Trophoblast cell (in vitro differentiated cells and primary cell): ENCODE measurements around the gene PRELID1.

Experiments used
- DNase-seq, 2 donors: peaks; one replicate each; pipeline ENCODE4 v3.0.0-alpha.2; 2016
- H2AFZ ChIP-seq: 2 replicates; pipeline ENCODE4 v1.6.1; 2013; ENCODE audit warnings: low read length, moderate library complexity, mild to moderate bottlenecking; ENCODE audit not compliant: insufficient read depth, poor library complexity
- H2AK5ac ChIP-seq: 2 replicates; pipeline ENCODE4 v1.6.1; 2013; ENCODE audit warnings: mild to moderate bottlenecking, low read length
- H2BK120ac ChIP-seq: 2 replicates; pipeline ENCODE4 v1.6.1; 2013; ENCODE audit warnings: low read length, mild to moderate bottlenecking, moderate library complexity; ENCODE audit not compliant: insufficient read depth, poor library complexity
- H2BK12ac ChIP-seq: 2 replicates; pipeline ENCODE4 v1.6.1; 2013; ENCODE audit warnings: mild to moderate bottlenecking, low read length, moderate library complexity
- H2BK5ac ChIP-seq: 2 replicates; pipeline ENCODE4 v1.6.1; 2013; ENCODE audit warnings: low read length, low read depth, moderate library complexity, mild to moderate bottlenecking; ENCODE audit not compliant: poor library complexity
- H3K14ac ChIP-seq: 2 replicates; pipeline ENCODE4 v1.6.1; 2013; ENCODE audit warnings: mild to moderate bottlenecking, low read length
- H3K18ac ChIP-seq: 2 replicates; pipeline ENCODE4 v1.6.1; 2013; ENCODE audit warnings: mild to moderate bottlenecking, low read length
- H3K23ac ChIP-seq: 2 replicates; pipeline ENCODE4 v1.6.1; 2013; ENCODE audit warnings: low read length
- H3K27ac ChIP-seq: 2 replicates; pipeline ENCODE4 v1.5.1; 2013; ENCODE audit warnings: low read depth, mild to moderate bottlenecking, inconsistent platforms, low read length, moderate library complexity
- H3K27me3 ChIP-seq: 2 replicates; pipeline ENCODE4 v1.6.1; 2013; ENCODE audit warnings: inconsistent platforms, mild to moderate bottlenecking, low read length, moderate library complexity; ENCODE audit not compliant: insufficient read depth
- H3K36me3 ChIP-seq, 2 experiments: 1 replicate in 1 of 2; 2 replicates in 1 of 2; pipeline ENCODE4 v1.6.1; 2013; ENCODE audit warnings: low read length in 2 of 2, mild to moderate bottlenecking in 2 of 2, moderate library complexity in 1 of 2; ENCODE audit not compliant: insufficient read depth in 2 of 2, control insufficient read depth in 1 of 2
- H3K4ac ChIP-seq: 2 replicates; pipeline ENCODE4 v1.6.1; 2013; ENCODE audit warnings: low read depth, mild to moderate bottlenecking, low read length, moderate library complexity
- H3K4me1 ChIP-seq, 2 experiments: 1 replicate in 1 of 2; 2 replicates in 1 of 2; pipeline ENCODE4 v1.6.1; 2013; ENCODE audit warnings: low read length in 2 of 2, mild to moderate bottlenecking in 2 of 2, moderate library complexity in 1 of 2; ENCODE audit not compliant: insufficient read depth in 2 of 2, control insufficient read depth in 1 of 2
- H3K4me2 ChIP-seq: 2 replicates; pipeline ENCODE4 v1.6.1; 2013; ENCODE audit warnings: inconsistent platforms, mild to moderate bottlenecking, low read length, moderate library complexity
- H3K4me3 ChIP-seq: 2 replicates; pipeline ENCODE4 v1.5.1; 2013; ENCODE audit warnings: mild to moderate bottlenecking, low read depth, low read length, inconsistent platforms
- H3K79me1 ChIP-seq: one replicate; pipeline ENCODE4 v1.6.1; 2013; ENCODE audit warnings: low read length
- H3K79me2 ChIP-seq: 2 replicates; pipeline ENCODE4 v1.6.1; 2013; ENCODE audit warnings: low read length, mild to moderate bottlenecking; ENCODE audit not compliant: control insufficient read depth, insufficient read depth, poor library complexity
- H3K9ac ChIP-seq: 2 replicates; pipeline ENCODE4 v1.6.1; 2013; ENCODE audit warnings: mild to moderate bottlenecking, low read length
- H3K9me3 ChIP-seq: 2 replicates; pipeline ENCODE4 v1.6.1; 2013; ENCODE audit warnings: low read depth, mild to moderate bottlenecking, control low read depth, inconsistent platforms, low read length; ENCODE audit not compliant: insufficient read depth
- H4K12ac ChIP-seq: 2 replicates; pipeline ENCODE4 v1.6.1; 2013; ENCODE audit warnings: low read depth, mild to moderate bottlenecking, low read length, moderate library complexity
- H4K8ac ChIP-seq: 2 replicates; pipeline ENCODE4 v1.6.1; 2013; ENCODE audit warnings: low read depth, mild to moderate bottlenecking, low read length, moderate library complexity
- H4K91ac ChIP-seq: one replicate; pipeline ENCODE4 v1.6.1; 2013; ENCODE audit warnings: low read depth, mild to moderate bottlenecking, low read length, moderate library complexity
- WGBS: extraction: QIAGEN DNeasy Blood & Tissue Kit; methylation state at CpG from one replicate; pipeline ENCODE4 v1.1.7; 2013; ENCODE audit warnings: missing lambda C conversion rate; ENCODE audit not compliant: insufficient read length, insufficient coverage; ENCODE audit errors: extremely low coverage; 5-methylcytosine and 5-hydroxymethylcytosine counted together

Gene PRELID1

GRCh38 chr5:177354711-177355110 is 51.1 kb downstream of the PRELID1 start:
- Histone ChIP-seq H4K12ac (no peak overlapping the region), H3K4me3 (no peak overlapping the region), H3K9me3 (no peaks in the 10 kb centered on the region), H2BK12ac (no peak overlapping the region), H4K8ac (no peak overlapping the region), H3K79me2 (peaks cover 11% of the 10 kb centered on the region), H3K23ac (no peak overlapping the region), H3K4me2 (no peak overlapping the region), H3K18ac (no peak overlapping the region), H3K4me1 (peaks cover 12 to 16% of the 10 kb centered on the region in 2 experiments), H3K79me1 (peaks cover 10% of the 10 kb centered on the region), H2AFZ (no peak overlapping the region), H3K27me3 (no peaks in the 10 kb centered on the region), H2BK120ac (no peak overlapping the region), H3K9ac (no peak overlapping the region), H3K36me3 (no peaks in the 10 kb centered on the region), H4K91ac (no peak overlapping the region), H2AK5ac (no peak overlapping the region), H3K14ac (no peak overlapping the region), H3K4ac (no peak overlapping the region), H3K27ac (no peak overlapping the region), H2BK5ac (no peak overlapping the region)
- no peak for DNase-seq
- WGBS, result no CpG with 5 or more reads among the region's 3 CpGs

GRCh38 chr5:177355162-177355867 is 51.7 kb downstream of the PRELID1 start:
- Histone ChIP-seq H3K79me2 (peaks cover 11% of the 10 kb centered on the region), H4K12ac (no peak overlapping the region), H2AFZ (no peak overlapping the region), H3K14ac (no peak overlapping the region), H3K4me1 (peaks cover 8 to 10% of the 10 kb centered on the region in 2 experiments), H3K9ac (no peak overlapping the region), H3K79me1 (peaks cover 10% of the 10 kb centered on the region), H2BK120ac (no peak overlapping the region), H3K27me3 (no peaks in the 10 kb centered on the region), H2AK5ac (no peak overlapping the region), H4K91ac (no peak overlapping the region), H3K4ac (no peak overlapping the region), H3K18ac (no peak overlapping the region), H3K4me3 (no peak overlapping the region), H2BK5ac (no peak overlapping the region), H3K9me3 (no peaks in the 10 kb centered on the region), H4K8ac (no peak overlapping the region), H2BK12ac (no peak overlapping the region), H3K27ac (no peak overlapping the region), H3K4me2 (no peak overlapping the region), H3K23ac (no peak overlapping the region), H3K36me3 (no peaks in the 10 kb centered on the region)
- DNase-seq, result no peak
- WGBS, result no CpG with 5 or more reads among the region's 1 CpG

- H3K9me3 ChIP-seq, result no peaks in the 10 kb centered on the region
- H3K23ac ChIP-seq, result no peak overlapping the region
- no peak overlapping the region for H3K4me2 ChIP-seq
- no peak overlapping the region for H2AFZ ChIP-seq
- H3K9ac ChIP-seq, result no peak overlapping the region
- H3K4me3 ChIP-seq, result no peak overlapping the region
- H3K4ac ChIP-seq, result no peak overlapping the region
- no peak for DNase-seq
- no peak overlapping the region for H2BK120ac ChIP-seq
- H3K14ac ChIP-seq, result no peak overlapping the region
- no peaks in the 10 kb centered on the region for H3K27me3 ChIP-seq
- H2BK12ac ChIP-seq, result no peak overlapping the region
- no peak overlapping the region for H3K27ac ChIP-seq
- H3K36me3 ChIP-seq, result no peaks in the 10 kb centered on the region
- H3K79me2 ChIP-seq, result peaks cover 9% of the 10 kb centered on the region
- no peak overlapping the region for H4K12ac ChIP-seq
- peaks cover 10% of the 10 kb centered on the region for H3K79me1 ChIP-seq
- H3K4me1 ChIP-seq, result peaks cover 5 to 6% of the 10 kb centered on the region in 2 experiments
- no CpG with 5 or more reads among the region's 1 CpG for WGBS
- H4K91ac ChIP-seq, result no peak overlapping the region
- no peak overlapping the region for H2BK5ac ChIP-seq
- no peak overlapping the region for H2AK5ac ChIP-seq
- no peak overlapping the region for H3K18ac ChIP-seq
- no peak overlapping the region for H4K8ac ChIP-seq
These were observed 52.2 kb downstream of the PRELID1 start for GRCh38 chr5:177355868-177356168.
